Cardiac fibroblast (primary cell): ENCODE measurements around the gene TBXA2R.
A peak's percentile ranks its signal among the peaks of the same experiment; 100 is the strongest.

ENCODE experiments used
- DNase-seq, 2 donors: peaks; one replicate each; pipeline versions ENCODE4 v3.0.0 to v3.0.0-alpha.2; 2010; ENCODE audit warnings: low read depth in 2 of 2
- H3K4me3 ChIP-seq, 2 donors: replicated peaks in 1 of 2; 1 replicate in 1 of 2; 2 replicates in 1 of 2; pipeline ENCODE4 v1.5.1; 2011; ENCODE audit warnings: low read depth in 2 of 2, low read length in 2 of 2, mild to moderate bottlenecking in 2 of 2, moderate library complexity in 1 of 2
- CTCF ChIP-seq: IDR thresholded peaks from one replicate; pipeline ENCODE4 v1.5.1; 2011; ENCODE audit warnings: low read depth, mild to moderate bottlenecking, low read length, inconsistent platforms

Gene TBXA2R

GRCh38 chr19:3575949-3576673, 30.6 kb downstream of the TBXA2R start:
- no peak for TF ChIP-seq CTCF
- H3K4me3 ChIP-seq, result peak overlapping the region; percentile 25 to 26
- DNase-seq, result no peak

GRCh38 chr19:3575260-3575741, 31.4 kb downstream of the TBXA2R start:
- peak; percentile 43 to 51 for DNase-seq
- TF ChIP-seq CTCF, result peak; percentile 31
- no peak overlapping the region for H3K4me3 ChIP-seq

GRCh38 chr19:3573858-3574637, 32.6 kb downstream of the TBXA2R start:
- no peak for TF ChIP-seq CTCF
- H3K4me3 ChIP-seq, result peak overlapping the region; percentile 88 to 95
- peak; percentile 97 for DNase-seq

- DNase-seq, result no peak
- H3K4me3 ChIP-seq, result peak overlapping the region; percentile 88 to 95
- TF ChIP-seq CTCF, result no peak
These were observed 33.4 kb downstream of the TBXA2R start for GRCh38 chr19:3573162-3573857.

GRCh38 chr19:3572855-3573161, 33.9 kb downstream of the TBXA2R start, which contains the start of gene HMG20B:
Gene HMG20B (plus strand): TSS chr19:3572944. CDS start chr19:3573310, 366 bp downstream.
- DNase-seq, result no peak
- peak within 1 kb of the TSS; percentile 88 to 95 for H3K4me3 ChIP-seq
- TF ChIP-seq CTCF, result no peak

GRCh38 chr19:3572132-3572854, 34.4 kb downstream of the TBXA2R start:
- TF ChIP-seq CTCF, result no peak
- H3K4me3 ChIP-seq, result peak overlapping the region; percentile 57 to 62
- DNase-seq, result peak; percentile 100
